ENCODE results near the gene MPC1.
"Not testable (repeated sequence)": the region's sequence is repeated elsewhere in the genome, so short reads cannot be mapped to it uniquely, and the experiment has no call there.

MPC1 gene

DNA sequence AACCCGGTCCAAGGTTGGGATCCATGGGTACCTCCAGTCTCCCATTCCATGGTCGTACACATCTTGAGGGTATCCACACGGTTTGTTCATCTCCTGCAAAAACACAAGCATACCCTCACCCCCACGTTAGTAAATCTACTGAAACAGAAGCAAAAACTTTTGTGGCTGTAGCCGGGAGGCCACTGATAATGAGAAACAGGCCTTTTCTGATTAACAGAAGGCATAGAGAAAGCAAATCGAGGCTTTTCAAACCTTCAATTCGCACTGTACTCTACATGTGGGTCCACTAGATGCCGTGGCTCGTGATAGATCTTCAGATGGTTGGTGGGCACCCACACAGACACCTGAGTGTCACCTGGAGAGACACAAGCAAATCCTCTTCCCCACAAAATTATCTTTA lies 37.1 kb downstream of the MPC1 start:
- not testable (repeated sequence) for DNase-seq (ENCODE audit: low read depth in 2 of 2)

DNA sequence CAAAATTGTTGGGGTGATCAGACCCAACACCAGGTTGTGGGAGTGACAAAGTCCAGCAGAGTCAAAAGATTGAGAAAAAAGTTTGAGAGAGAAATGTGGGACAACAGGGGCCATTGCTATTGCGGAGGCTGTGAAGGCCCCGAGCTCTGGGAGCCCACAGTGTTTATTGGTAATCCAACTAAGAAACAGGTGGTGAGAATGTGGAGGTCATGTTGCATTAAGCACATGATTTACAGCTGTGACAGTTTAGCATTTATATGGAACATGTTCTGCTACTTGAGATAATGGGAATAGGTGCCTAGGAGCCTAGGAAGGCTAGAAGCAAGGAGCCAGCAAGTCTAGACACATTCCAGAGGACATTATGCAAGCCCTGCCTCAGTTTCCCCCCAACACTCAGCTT lies 37.8 kb downstream of the MPC1 start:
- DNase-seq (ENCODE audit: low read depth in 2 of 2): not testable (repeated sequence)

DNA sequence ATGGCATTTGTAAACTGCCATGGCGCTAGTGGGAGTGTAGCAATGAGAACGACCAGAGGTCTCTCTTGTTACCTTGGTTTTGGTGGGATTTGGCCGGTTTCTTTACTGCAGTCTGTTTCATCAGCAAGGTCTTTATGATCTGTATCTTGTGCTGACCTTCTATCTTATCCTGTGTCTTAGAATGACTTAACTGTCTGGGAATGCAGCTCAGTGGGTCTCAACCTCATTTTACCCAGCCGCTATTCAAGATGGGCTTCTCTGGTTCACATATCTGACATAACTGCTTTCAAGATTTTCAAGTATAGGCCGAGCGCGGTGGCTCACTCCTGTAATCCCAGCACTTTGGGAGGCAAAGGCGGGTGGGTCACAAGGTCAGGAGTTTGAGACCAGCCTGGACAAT lies 38.5 kb downstream of the MPC1 start:
- DNase-seq (ENCODE audit: low read depth in 2 of 2): no peak

DNA sequence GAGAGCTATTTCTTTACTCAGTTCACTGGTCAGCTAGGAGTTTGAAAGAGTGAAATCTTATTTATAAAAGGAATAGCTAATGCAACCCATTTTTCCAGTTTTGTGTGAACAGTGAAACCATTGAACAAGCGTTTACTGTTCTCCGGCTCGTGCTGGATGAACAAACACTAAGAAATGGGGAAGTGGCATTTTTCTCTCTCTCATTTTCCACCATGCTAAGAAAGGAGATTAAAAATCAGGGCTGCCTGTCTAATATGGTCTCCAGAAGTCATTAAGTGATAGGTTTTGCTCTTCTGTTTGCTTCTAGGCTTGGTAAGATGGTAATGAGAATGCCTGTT lies 39.6 kb downstream of the MPC1 start:
- DNase-seq (ENCODE audit: low read depth in 2 of 2): no peak

DNA sequence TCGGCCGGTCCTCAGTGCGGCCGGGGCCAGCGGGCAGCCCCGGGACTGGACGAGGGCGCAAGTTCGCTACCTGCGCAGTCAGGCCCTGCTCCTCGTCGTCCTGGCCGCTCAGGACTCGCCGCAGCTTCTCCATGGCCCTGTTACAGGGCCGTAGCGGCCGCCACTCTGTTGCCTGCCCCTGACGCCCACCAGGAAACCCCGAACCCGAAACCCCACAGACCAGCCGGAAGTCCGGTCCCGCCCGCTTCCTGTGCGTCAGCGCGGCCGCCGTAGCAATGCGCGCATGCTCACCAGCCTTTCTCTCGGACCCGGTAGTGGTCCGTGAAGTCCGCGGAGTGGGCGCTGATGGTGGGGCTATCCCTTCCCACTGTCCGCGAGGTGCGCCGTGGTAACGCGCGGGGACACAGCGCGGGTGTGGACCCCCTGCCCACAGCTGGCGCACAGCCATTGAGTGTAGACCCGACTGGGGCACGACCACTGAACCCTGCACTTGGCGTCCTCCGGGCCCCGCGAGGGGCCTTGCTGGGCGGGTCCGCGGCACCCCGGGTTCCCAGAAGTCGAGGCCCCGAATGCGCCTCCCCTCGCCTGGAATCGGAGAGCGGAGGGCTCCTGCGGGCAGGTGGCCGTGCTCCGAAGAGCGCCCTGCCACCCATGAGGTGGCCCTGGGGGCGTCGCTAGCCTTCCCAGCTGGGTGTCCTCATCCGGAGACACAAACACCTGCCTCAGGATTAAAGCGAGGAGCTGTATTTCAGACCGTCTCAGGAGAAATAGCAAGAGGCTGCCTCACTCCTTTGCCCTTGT lies 40.2 kb downstream of the MPC1 start, which contains the start of gene SFT2D1:
Gene SFT2D1, minus strand, starts transcription at position 197 of the 801 bp plus-strand sequence. Its CDS starts 64 bp downstream, at position 133.
- DNase-seq (ENCODE audit: low read depth in 2 of 2): peak; percentile 64 to 79

DNA sequence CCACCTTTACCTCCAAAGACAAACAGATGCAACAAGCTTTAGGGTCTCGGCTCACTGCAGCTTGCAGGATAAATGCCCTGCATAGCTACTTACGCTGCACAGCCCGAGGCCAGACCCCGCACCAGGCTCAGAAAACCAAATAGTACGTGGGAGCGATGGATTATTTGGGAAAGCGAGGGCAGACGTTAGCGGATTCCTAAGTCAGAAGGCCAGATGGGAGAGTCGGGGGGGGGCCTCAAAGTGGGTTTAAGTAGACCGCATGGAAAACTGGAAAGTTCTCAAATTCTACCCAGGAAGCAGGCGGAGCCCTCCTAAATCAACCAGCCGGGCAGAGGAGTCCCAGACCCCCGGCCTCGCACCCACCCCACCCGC lies 40.8 kb downstream of the MPC1 start:
- DNase-seq (ENCODE audit: low read depth in 2 of 2): no peak

DNA sequence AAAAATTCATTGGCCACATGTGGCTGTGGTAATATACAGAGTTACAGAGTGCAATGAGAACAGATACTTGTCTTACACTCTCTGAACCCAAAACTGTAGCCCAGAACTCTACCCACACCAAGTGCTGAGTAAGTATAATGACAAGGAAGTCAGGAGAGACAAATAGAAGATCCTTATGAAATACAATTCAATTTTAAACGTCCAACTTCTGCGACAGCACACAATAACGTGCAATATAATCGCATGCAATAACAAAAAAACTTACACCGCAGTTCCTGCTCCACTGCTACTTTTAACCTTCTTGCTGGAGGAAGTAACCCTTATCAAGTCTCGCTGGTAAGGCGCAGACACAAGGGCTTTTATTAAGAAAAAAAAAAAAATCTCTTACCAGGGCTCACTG lies 41.3 kb downstream of the MPC1 start:
- no peak for DNase-seq (ENCODE audit: low read depth in 2 of 2)

DNA sequence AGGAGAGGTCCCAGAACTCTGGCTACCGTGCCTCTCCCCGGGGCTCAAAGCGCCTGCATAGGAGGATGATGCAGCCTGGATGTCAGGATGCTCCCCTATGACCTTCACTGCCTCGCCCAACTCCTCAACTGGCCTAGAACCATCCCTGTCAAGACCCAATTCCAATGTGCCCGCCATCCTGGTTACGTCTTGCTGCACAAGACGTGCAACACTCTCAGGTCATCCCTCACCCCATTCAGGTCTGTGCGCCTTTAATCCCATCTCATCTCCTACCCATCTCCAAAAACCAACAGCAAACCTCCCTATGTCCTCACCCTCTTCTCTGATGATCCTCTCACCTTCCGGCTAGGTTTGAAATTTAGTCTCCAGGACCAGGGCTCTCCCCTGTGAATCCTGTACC lies 43.9 kb downstream of the MPC1 start:
- DNase-seq (ENCODE audit: low read depth in 2 of 2): no peak

DNA sequence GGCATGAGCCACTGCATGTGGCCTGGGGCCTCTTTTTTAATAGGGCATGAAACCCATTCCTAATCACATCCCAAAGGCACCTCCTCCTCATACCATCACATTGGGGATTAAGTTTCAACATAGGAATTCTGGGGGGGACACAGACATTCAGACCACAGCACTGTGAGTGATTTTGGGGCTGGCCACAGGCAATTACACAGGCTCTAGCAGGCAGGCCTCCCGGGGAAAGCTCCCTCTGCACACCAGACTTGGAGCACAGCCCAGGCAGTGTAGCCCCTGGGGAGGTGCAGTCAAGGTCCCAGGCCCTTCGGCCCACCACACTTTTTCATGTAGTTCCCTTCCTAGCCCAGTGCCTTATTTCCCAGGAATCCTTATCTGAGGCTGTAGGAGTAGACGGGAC lies 45.9 kb downstream of the MPC1 start:
- DNase-seq (ENCODE audit: low read depth in 2 of 2): no peak

DNA sequence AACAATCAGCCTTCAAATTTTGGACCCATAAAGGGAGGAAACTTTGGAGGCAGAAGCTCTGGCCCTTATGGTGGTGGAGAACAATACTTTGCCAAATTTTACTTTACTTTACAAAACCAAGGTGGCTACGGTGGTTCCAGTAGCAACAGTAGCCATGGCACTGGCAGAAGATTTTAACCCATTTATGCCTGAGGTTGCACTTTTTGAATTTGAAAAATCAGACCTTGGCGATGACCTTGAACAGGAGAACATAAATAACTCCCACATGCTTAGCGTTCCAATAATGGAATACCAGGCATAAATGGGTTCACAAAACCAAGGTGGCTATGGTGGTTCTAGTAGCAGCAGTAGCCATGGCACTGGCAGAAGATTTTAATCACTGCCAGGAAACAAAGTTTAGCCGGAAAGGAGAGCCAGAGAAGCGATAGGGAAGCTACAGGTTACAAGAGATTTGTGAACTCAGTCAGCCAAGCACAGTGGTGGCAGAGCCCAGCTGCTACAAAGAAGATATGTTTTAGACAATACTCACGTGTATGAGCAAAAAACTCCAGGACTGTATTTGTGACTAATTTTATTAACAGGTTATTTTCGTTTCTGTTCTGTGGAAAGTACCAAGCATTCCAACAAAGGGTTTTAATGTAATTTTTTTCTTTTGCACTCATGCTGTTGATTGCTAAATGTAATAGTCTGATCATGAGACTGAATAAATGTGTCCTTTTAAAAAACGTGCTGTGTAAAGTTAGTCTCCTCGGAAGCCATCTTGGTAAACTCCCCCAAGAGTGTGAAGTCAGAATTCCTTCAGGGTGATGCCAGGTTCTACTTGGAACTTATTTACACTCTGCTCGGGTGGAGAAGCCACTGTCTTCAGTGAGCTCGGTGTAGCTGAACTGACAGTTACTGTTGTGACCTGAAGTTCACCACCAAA lies 47.1 kb downstream of the MPC1 start:
- no peak for DNase-seq (ENCODE audit: low read depth in 2 of 2)

DNA sequence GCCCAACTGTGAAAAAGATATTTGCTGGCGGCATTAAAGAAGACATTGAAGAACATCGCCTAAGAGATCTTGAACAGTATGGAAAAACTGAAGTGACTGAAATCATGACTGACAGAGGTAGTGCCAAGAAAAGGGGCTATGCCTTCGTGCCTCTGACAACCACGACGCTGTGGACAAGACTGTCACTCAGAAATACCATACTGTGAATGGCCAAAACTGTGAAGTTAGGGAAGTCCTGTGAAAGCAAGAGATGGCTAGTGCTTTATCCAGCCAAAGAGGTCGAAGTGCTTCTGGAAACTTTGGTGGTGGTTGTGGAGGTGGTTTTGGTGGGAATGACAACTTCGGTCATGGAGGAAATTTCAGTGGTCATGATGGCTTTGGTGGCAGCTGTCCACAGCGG lies 47.9 kb downstream of the MPC1 start:
- no peak for DNase-seq (ENCODE audit: low read depth in 2 of 2)

DNA sequence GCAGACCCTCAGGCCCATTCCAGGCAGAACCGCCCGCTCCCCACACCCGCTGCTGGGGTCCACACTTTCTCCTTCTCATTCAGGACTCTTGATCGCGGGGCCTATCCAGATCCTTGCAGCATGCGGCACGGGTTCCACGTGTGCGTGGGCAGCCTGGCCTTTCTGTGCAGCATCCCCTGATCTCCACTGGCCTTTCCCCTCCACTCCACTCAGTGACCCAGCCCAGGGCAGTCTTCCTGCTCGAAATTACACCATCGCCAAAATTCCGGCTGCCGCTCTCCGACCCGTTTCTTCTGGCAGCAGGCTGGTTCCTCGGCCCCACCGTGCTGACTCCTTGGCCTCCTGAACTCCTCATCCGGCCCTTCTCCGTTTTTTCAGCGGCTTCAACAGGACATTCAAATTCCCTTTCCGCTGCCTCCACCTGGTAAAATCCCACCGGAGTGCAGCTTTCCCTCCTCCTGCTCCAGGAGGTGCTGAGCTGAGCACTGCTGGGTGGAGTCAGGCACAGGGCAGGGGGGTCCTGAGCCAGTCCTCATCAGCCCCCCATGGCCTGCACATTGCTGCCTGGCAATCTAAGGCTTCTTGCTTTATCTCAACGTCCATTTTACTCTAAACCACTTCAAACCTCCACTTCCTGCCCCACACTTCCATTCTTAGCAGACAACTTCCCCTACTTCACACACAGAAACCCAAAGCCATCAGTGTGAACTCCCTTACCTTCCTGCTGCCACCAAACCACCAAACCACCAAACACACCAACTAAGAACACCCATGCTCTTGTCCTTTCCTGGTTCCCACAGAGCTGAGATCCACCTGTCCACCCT lies 49.4 kb downstream of the MPC1 start:
- no peak for DNase-seq (ENCODE audit: low read depth in 2 of 2)

DNA sequence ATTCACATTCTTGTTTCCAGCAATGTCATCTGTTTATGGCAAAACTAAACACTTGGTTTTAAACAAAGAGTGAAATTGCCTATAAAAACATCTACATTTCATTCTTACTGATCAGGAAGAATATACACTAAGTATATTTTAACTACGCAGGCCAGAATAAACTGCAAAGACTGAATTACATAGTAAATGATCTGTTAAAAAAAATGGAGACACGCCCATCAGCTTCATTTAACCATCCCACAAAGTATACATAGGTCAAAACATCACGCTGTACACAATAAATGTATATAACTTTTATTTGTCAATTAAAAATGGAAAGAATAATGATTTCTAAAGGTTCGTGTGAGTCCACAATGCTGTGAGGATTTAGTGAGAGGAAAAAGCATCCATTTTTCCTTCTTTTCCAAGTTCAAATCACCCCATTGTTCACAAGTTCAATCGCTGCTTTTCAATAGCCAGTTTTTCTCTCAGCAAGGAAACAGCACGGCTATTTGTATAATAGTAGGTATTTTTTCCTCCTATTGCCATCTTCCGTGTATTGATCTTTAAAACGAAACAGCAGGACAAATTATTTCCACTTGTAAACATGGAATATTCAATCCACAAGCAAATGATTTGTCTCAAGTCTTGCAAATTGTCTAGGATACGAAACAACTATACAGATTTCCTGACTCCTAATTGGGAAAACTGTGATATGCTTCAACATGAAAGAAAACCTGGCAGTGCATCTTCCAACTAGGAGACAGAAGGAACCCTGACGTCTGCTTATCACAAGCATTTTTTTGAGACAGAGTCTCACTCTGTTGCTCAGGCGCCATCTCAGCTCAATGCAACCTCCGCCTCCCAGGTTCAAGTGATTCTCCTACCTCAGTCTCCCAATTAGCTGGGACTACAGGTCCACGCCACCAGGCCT lies 51.0 kb downstream of the MPC1 start:
- DNase-seq (ENCODE audit: low read depth in 2 of 2): no peak

DNA sequence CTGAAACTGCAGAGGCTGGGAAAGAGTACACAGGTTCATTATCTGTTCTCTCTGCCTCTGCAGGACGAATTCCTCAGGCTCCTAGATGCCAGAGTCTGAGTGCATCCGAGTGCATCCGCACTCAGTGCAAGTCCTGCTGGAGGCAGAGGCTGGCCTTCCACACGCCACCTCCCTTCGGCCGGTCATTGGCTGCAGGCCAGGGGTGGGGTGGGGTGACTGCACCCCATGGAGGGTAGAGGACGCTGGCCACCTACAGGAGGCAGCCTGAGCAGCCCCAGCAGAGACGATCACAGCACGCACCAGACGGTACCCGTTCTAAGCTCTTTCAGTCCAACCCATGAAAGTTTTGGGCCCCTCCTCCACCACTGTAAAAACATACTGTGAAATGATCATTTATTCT lies 52.1 kb downstream of the MPC1 start:
- no peak for DNase-seq (ENCODE audit: low read depth in 2 of 2)

DNA sequence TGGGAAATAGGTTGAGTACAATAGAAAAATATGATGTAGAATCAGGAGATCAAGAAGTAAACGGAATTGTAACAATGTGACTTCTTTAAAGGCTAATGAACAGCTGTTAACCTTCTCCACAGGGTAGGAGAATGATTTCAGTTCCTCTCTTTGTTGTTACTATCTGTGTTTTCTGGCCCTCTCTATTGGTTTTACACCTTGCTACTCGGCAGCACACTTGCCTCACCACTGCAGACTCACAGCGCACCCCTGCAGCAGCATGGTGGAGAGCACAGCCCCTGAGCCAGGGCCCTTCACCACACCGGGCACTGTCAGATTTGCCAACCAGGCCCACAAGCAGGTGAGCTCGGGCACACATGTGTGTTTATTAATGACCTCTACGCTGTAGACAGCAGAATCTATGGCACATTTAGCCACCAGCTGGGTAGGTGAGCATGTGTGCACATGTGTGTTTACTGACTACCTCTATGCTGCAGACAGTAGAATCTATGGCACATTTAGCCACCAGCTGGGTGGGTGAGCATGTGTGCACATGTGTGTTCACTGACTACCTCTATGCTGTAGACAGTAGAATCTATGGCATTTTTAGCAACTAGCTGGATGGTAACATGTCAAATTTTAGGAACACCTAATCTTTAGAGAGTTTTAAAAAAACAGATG lies 57.2 kb downstream of the MPC1 start:
- DNase-seq (ENCODE audit: low read depth in 2 of 2): no peak

DNA sequence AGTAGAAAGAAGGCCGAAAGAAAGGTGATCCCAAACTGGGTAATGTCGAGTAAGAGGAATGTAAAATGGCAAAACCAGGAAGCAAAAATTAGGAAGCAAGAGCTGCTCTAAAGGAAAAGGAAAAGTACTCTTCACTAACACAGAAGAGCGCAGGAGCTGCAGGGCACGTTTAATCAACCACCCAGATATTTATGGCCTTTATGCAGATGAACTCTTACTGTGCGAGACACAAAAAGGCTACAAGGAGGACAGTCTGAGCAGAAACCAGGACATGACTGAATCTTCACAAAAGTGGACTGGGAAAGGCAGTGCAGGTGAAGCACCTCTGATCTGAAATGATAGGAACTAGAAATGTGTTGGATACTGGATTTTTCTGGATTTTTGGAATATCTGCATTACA lies 59.3 kb downstream of the MPC1 start:
- DNase-seq (ENCODE audit: low read depth in 2 of 2): no peak

DNA sequence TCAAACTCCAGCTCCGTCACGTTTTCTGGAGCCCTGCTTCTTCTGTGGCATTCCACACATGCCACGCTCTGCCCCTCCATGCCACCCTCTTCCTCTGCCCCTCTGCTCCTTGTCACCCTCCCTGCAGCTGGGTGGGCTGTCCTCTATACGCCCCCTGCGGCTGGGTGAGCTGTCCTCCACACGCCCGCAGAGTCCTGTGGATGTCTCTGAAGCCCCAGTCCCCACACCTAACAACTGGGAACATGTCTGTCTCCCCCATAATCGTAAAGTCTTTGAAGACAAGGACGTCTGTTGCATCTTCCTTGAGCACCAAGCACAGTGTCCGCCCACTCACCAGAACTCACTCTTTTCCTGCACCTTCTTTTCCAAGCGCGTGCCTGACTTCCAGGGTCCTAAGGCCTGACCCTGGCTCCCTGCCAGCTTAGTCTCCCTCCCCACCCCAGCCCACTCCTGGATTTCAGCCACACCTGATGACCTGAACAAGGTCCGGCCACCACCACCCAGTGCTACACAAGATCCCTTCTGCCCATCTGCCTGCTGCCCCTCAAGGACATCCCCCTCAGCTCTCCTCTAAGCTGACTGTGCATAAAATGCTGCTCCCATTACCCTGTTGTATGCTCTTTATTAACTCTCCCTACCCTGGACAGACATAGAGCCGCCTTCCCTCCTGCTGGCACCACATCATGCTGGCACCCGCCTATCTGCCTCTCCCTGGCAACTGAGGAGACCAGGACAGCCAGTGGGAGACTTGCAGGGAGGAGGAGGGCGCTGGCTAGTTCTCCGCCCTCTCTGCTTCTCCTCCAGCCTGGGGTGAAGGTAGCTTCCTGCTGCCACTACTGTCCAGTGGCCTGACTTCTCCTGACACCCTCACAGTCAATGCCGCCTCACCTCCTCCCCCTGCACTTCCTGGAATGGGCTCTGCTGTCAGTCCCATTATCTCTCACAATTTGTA lies 63.8 kb downstream of the MPC1 start:
- no peak for DNase-seq (ENCODE audit: low read depth in 2 of 2)

DNA sequence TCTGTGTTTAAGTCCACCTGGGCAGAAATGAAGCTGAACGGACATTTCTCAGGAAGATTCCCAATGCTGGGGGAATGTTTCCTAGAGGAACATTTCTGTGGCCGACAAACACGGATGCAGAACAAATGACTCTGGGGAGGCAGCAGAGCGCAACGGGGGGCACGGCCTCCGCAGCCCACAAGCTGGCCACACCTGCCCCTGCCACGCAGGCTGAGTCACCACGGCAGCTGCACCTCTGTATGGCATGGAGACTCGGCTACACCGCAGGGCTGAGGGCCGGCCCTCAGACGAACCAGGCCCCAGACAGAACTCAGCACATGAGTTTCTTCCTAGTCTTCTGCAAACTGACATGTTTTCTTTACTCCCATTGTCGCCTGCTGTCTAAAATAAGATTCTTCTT lies 64.5 kb downstream of the MPC1 start:
- DNase-seq (ENCODE audit: low read depth in 2 of 2): no peak

Measured in stimulated activated CD4-positive, alpha-beta T cell treated with anti-CD3 and anti-CD28 coated beads, Interleukin-4, amount 100 ng/mL, for 48 hours (primary cell).